Left ventricle myocardium superior (tissue), 1 donor: ENCODE measurements around the gene GORASP1. TPM values are rescaled to one million over a fixed set of nuclear protein-coding genes. Genes with fewer than 3 reads are reported as not detected.

ENCODE experiments used
- ATAC-seq: fragments of 200-7000 bp; cut with Tn5 transposase; one replicate; pipeline ENCODE4 v1.9.1; 2020; ENCODE audit warnings: mild to moderate bottlenecking, moderate library complexity
- DNase-seq: peaks from one replicate; pipeline ENCODE4 v3.0.0-alpha.2; 2020
- intact Hi-C: fragments of 100-400 bp; cut with micrococcal nuclease; formaldehyde crosslinking; loops from one replicate; pipeline ENCODE4 v1.11.0; 2022
- total RNA-seq: library from RNA; stranded (reverse); fragmentation: NEBNext Ultra II Directional; extraction: Animal tissue kit (Norgen Biotek cat#: 25700); gene quantifications from one replicate; pipeline ENCODE4 v1.2.1, GENCODE V29; 2021
- donor health status: DM: no; HTN: yes; CAD: no; lungs with severe emphysema.

The GORASP1 gene
- total RNA-seq, 1 donor from 2014 or later: 50.6 TPM

- DNase-seq: no peak
- ATAC-seq: no peak
- intact Hi-C loops: no loop called here
Observed at GRCh38 chr3:39143051-39143885, 35.8 kb upstream of the GORASP1 start.

- ATAC-seq (peak; percentile 7), DNase-seq (no peak)
- intact Hi-C loops: no loop called here
Observed at GRCh38 chr3:39142067-39142466, 34.6 kb upstream of the GORASP1 start.

GRCh38 chr3:39141171-39141995 is 34.0 kb upstream of the GORASP1 start:
- DNase-seq (peak; percentile 75), ATAC-seq (peak; percentile 65)
- intact Hi-C loops: no loop called here

GRCh38 chr3:39140341-39140971 is 33.0 kb upstream of the GORASP1 start:
- ATAC-seq (no peak), DNase-seq (no peak)
- intact Hi-C loops: no loop called here

- DNase-seq: no peak
- intact Hi-C loops: no loop called here
- no peak for ATAC-seq
Observed at GRCh38 chr3:39139442-39139841, 32.0 kb upstream of the GORASP1 start.

GRCh38 chr3:39138804-39139415 is 31.5 kb upstream of the GORASP1 start:
- intact Hi-C loops: no loop called here
- DNase-seq (peak; percentile 87), ATAC-seq (peak; percentile 66)

GRCh38 chr3:39137991-39138803 is 30.8 kb upstream of the GORASP1 start:
- intact Hi-C loops: no loop called here

GRCh38 chr3:39137435-39137936 is 30.1 kb upstream of the GORASP1 start:
- intact Hi-C loops: no loop called here
- ATAC-seq (no peak), DNase-seq (no peak)

More at GRCh38 chr3:39137991-39138803, 30.8 kb upstream of the GORASP1 start:
- DNase-seq: no peak
- ATAC-seq: no peak

GRCh38 chr3:39136533-39137434 is 29.4 kb upstream of the GORASP1 start:
- no peak for ATAC-seq
- intact Hi-C loops: no loop called here
- no peak for DNase-seq

GRCh38 chr3:39135170-39135805 is 27.9 kb upstream of the GORASP1 start:
- intact Hi-C loops: no loop called here

GRCh38 chr3:39134305-39134704 is 26.9 kb upstream of the GORASP1 start:
- no peak for DNase-seq

More at GRCh38 chr3:39135170-39135805, 27.9 kb upstream of the GORASP1 start:
- DNase-seq (peak; percentile 63), ATAC-seq (peak; percentile 65)

GRCh38 chr3:39133822-39134221 is 26.4 kb upstream of the GORASP1 start:
- intact Hi-C loops: no loop called here
- ATAC-seq (peak; percentile 12), DNase-seq (no peak)

More at GRCh38 chr3:39134305-39134704, 26.9 kb upstream of the GORASP1 start:
- intact Hi-C loops: no loop called here
- ATAC-seq: no peak

- ATAC-seq (no peak), DNase-seq (no peak)
- intact Hi-C loops: no loop called here
Observed at GRCh38 chr3:39133093-39133490, 25.7 kb upstream of the GORASP1 start.

GRCh38 chr3:39132096-39133092 is 25.0 kb upstream of the GORASP1 start:
- DNase-seq: no peak
- intact Hi-C loops: no loop called here

GRCh38 chr3:39130693-39131265 is 23.4 kb upstream of the GORASP1 start:
- DNase-seq (no peak), ATAC-seq (no peak)
- intact Hi-C loops: no loop called here

More at GRCh38 chr3:39132096-39133092, 25.0 kb upstream of the GORASP1 start:
- no peak for ATAC-seq
